GM23338 (cell line): ENCODE data around the gene PEX16. TPM values are rescaled to one million over a fixed set of nuclear protein-coding genes. Genes with fewer than 3 reads are reported as not detected.

Experiments
- ATAC-seq: fragments of 200-7000 bp; cut with Tn5 transposase; 3 replicates; pipeline ENCODE4 v1.9.1; 2020
- DNase-seq: peaks from one replicate; pipeline ENCODE4 v3.0.0-alpha.2; 2015; ENCODE audit warnings: low spot score
- H2AFZ ChIP-seq: fragments of 200-600 bp; sonication (generic); 2 replicates; pipeline ENCODE4 v1.8.0; 2016; ENCODE audit warnings: antibody characterized with exemption, mild to moderate bottlenecking, moderate library complexity
- H3F3A ChIP-seq: fragments of 200-600 bp; sonication (generic); replicated peaks from 2 replicates; pipeline ENCODE4 v1.8.0; 2017; ENCODE audit warnings: antibody characterized with exemption, mixed run types, low read depth
- H3K27ac ChIP-seq: fragments of 200-600 bp; sonication (generic); 2 replicates; pipeline ENCODE4 v1.6.1; 2016; ENCODE audit warnings: low read depth
- H3K27me3 ChIP-seq: fragments of 200-600 bp; sonication (generic); 2 replicates; pipeline ENCODE4 v1.8.0; 2016; ENCODE audit warnings: mild to moderate bottlenecking, mixed run types, moderate library complexity; ENCODE audit not compliant: insufficient read depth
- H3K36me3 ChIP-seq: fragments of 200-600 bp; sonication (generic); 2 replicates; pipeline ENCODE4 v1.8.0; 2016; ENCODE audit warnings: mild to moderate bottlenecking; ENCODE audit not compliant: insufficient read depth
- H3K4me1 ChIP-seq: fragments of 200-600 bp; sonication (generic); 2 replicates; pipeline ENCODE4 v1.8.0; 2016; ENCODE audit warnings: mild to moderate bottlenecking, moderate library complexity; ENCODE audit not compliant: insufficient read depth
- H3K4me2 ChIP-seq: fragments of 200-600 bp; sonication (generic); 2 replicates; pipeline ENCODE4 v1.7.1; 2017; ENCODE audit warnings: mixed run types
- H3K4me3 ChIP-seq: fragments of 200-600 bp; sonication (generic); 2 replicates; pipeline ENCODE4 v1.6.1; 2016; ENCODE audit warnings: mixed run types
- H3K79me2 ChIP-seq: fragments of 200-600 bp; sonication (generic); replicated peaks from 2 replicates; pipeline ENCODE4 v1.8.0; 2017; ENCODE audit warnings: mild to moderate bottlenecking; ENCODE audit not compliant: insufficient read depth
- H3K9me2 ChIP-seq: fragments of 200-600 bp; sonication (generic); 2 replicates; pipeline ENCODE4 v1.8.0; 2017; ENCODE audit not compliant: insufficient read depth
- H4K20me1 ChIP-seq: fragments of 200-600 bp; sonication (generic); replicated peaks from 2 replicates; pipeline ENCODE4 v1.8.0; 2017; ENCODE audit warnings: mild to moderate bottlenecking; ENCODE audit not compliant: insufficient read depth
- H3K27ac Mint-ChIP-seq: 2 replicates; pipeline ENCODE4 v1.8.0; 2020; ENCODE audit warnings: inconsistent platforms, mild to moderate bottlenecking, moderate library complexity, mixed read lengths
- H3K27me3 Mint-ChIP-seq: 3 replicates; pipeline ENCODE4 v1.8.0; 2022; ENCODE audit warnings: low read depth, mild to moderate bottlenecking, moderate library complexity, mixed read lengths, inconsistent platforms; ENCODE audit not compliant: insufficient read depth, poor library complexity
- H3K36me3 Mint-ChIP-seq: 3 replicates; pipeline ENCODE4 v1.8.0; 2021; ENCODE audit warnings: low read depth, mild to moderate bottlenecking, inconsistent platforms, moderate library complexity, mixed read lengths
- H3K4me1 Mint-ChIP-seq: 3 replicates; pipeline ENCODE4 v1.8.0; 2020; ENCODE audit warnings: mild to moderate bottlenecking, inconsistent platforms, mixed read lengths
- H3K4me3 Mint-ChIP-seq: 3 replicates; pipeline ENCODE4 v1.8.0; 2021; ENCODE audit warnings: moderate library complexity, mild to moderate bottlenecking, inconsistent platforms, mixed read lengths
- H3K9me3 Mint-ChIP-seq: 3 replicates; pipeline ENCODE4 v1.8.0; 2020; ENCODE audit warnings: moderate library complexity, mild to moderate bottlenecking, inconsistent platforms, mixed read lengths
- EZH2phosphoT487 ChIP-seq: fragments of 200-600 bp; sonication (generic); IDR thresholded peaks from one replicate; pipeline ENCODE4 v1.8.1; 2018; ENCODE audit warnings: antibody characterized with exemption; ENCODE audit not compliant: unreplicated experiment
- JUNB ChIP-seq: IDR thresholded peaks from one replicate; pipeline ENCODE4 v1.6.1; 2016; ENCODE audit warnings: antibody characterized with exemption; ENCODE audit not compliant: unreplicated experiment
- NANOG ChIP-seq: IDR thresholded peaks from 2 replicates; pipeline ENCODE4 v1.6.1; 2016; ENCODE audit warnings: antibody characterized with exemption, borderline replicate concordance
- POLR2AphosphoS5 ChIP-seq: IDR thresholded peaks from 2 replicates; pipeline ENCODE4 v1.6.1; 2016; ENCODE audit warnings: antibody characterized with exemption, low read depth
- STAT1 ChIP-seq: IDR thresholded peaks from one replicate; pipeline ENCODE4 v1.6.1; 2016; ENCODE audit warnings: antibody characterized with exemption; ENCODE audit not compliant: unreplicated experiment
- ZNF114 ChIP-seq: fragments of 250-450 bp; sonication (Bioruptor Pico); IDR thresholded peaks from 2 replicates; pipeline ENCODE4 v1.5.0; 2020; ENCODE audit warnings: mild to moderate bottlenecking, moderate library complexity
- ZNF331 ChIP-seq: fragments of 250-450 bp; sonication (Bioruptor Pico); IDR thresholded peaks from 2 replicates; pipeline ENCODE4 v1.5.0; 2020; ENCODE audit warnings: low read depth, mild to moderate bottlenecking, moderate library complexity
- polyA plus RNA-seq: library from polyadenylated mRNA; unstranded; fragments of >200 nt; fragmentation: Nextera tagmentation; extraction: Ambion mirVana; gene quantifications from 2 replicates; pipeline ENCODE4 v1.2.1, GENCODE V29; 2016
- total RNA-seq: library from RNA; depleted of rRNA; stranded (reverse); fragments of >200 nt; shearing (Covaris generic); gene quantifications from 2 replicates; pipeline ENCODE4 v1.2.3, GENCODE V29; 2014
- TF ChIP-seq, protein P1 (sequence below), 2 experiments: fragments of 200-600 bp in 1 of 2; sonication (generic) in 1 of 2; conservative IDR thresholded peaks; 2 replicates each; pipeline versions ENCODE4 v1.5.1 to v1.6.1; 2016 to 2017; ENCODE audit warnings: antibody characterized with exemption in 2 of 2, low read depth in 2 of 2, mild to moderate bottlenecking in 2 of 2, moderate library complexity in 1 of 2
- TF ChIP-seq, protein P2 (sequence below): IDR thresholded peaks from one replicate; pipeline ENCODE4 v1.6.1; 2018; ENCODE audit warnings: antibody characterized with exemption; ENCODE audit not compliant: unreplicated experiment
- TF ChIP-seq, protein P3 (sequence below): fragments of 250-450 bp; sonication (Bioruptor Pico); IDR thresholded peaks from 2 replicates; pipeline ENCODE4 v1.5.0; 2020; ENCODE audit warnings: mild to moderate bottlenecking, moderate library complexity

Gene PEX16
- total and polyA plus RNA-seq, 2 experiments from 2014 or later: 23.3 to 34.1 TPM

GRCh38 chr11:45939836-45940235, 22.2 kb upstream of the PEX16 start (continued):
- TF ChIP-seq, protein P1, sequence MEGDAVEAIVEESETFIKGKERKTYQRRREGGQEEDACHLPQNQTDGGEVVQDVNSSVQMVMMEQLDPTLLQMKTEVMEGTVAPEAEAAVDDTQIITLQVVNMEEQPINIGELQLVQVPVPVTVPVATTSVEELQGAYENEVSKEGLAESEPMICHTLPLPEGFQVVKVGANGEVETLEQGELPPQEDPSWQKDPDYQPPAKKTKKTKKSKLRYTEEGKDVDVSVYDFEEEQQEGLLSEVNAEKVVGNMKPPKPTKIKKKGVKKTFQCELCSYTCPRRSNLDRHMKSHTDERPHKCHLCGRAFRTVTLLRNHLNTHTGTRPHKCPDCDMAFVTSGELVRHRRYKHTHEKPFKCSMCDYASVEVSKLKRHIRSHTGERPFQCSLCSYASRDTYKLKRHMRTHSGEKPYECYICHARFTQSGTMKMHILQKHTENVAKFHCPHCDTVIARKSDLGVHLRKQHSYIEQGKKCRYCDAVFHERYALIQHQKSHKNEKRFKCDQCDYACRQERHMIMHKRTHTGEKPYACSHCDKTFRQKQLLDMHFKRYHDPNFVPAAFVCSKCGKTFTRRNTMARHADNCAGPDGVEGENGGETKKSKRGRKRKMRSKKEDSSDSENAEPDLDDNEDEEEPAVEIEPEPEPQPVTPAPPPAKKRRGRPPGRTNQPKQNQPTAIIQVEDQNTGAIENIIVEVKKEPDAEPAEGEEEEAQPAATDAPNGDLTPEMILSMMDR (conservative IDR thresholded peaks at IDR 0.05; ENCODE audit: low read depth in 2 of 2): no peak
- no peak for TF ChIP-seq POLR2AphosphoS5

- Mint-ChIP-seq H3K9me3 (no peaks in the 10 kb centered on the region), H3K4me1 (peaks cover 16% of the 10 kb centered on the region; the same call in 2 of the 3 replicates), H3K27me3 (peaks cover 1% of the 10 kb centered on the region), H3K27ac (no peak overlapping the region), H3K36me3 (peaks cover 10% of the 10 kb centered on the region), H3K4me3 (no peak overlapping the region)
- no peak overlapping the region for H3K4me2 ChIP-seq
- peak; percentile 62 for ATAC-seq
- H3K27ac ChIP-seq: peak overlapping the region; percentile 79; the same call in 1 of the 2 replicates
- 0 out of 2 replicates have a peak, but pooled peaks cover 3% of the 10 kb centered on the region for H3F3A ChIP-seq
- no peaks in the 10 kb centered on the region; the same call in 1 of the 2 replicates for H3K4me1 ChIP-seq
- TF ChIP-seq, protein P2, sequence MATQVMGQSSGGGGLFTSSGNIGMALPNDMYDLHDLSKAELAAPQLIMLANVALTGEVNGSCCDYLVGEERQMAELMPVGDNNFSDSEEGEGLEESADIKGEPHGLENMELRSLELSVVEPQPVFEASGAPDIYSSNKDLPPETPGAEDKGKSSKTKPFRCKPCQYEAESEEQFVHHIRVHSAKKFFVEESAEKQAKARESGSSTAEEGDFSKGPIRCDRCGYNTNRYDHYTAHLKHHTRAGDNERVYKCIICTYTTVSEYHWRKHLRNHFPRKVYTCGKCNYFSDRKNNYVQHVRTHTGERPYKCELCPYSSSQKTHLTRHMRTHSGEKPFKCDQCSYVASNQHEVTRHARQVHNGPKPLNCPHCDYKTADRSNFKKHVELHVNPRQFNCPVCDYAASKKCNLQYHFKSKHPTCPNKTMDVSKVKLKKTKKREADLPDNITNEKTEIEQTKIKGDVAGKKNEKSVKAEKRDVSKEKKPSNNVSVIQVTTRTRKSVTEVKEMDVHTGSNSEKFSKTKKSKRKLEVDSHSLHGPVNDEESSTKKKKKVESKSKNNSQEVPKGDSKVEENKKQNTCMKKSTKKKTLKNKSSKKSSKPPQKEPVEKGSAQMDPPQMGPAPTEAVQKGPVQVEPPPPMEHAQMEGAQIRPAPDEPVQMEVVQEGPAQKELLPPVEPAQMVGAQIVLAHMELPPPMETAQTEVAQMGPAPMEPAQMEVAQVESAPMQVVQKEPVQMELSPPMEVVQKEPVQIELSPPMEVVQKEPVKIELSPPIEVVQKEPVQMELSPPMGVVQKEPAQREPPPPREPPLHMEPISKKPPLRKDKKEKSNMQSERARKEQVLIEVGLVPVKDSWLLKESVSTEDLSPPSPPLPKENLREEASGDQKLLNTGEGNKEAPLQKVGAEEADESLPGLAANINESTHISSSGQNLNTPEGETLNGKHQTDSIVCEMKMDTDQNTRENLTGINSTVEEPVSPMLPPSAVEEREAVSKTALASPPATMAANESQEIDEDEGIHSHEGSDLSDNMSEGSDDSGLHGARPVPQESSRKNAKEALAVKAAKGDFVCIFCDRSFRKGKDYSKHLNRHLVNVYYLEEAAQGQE: no peak
- TF ChIP-seq EZH2phosphoT487 (no peak), ZNF114 (CRISPR knock-in tag) (no peak), NANOG (no peak), POLR2AphosphoS5 (no peak), ZNF331 (no peak), STAT1 (no peak), JUNB (no peak)
- TF ChIP-seq, protein P3, sequence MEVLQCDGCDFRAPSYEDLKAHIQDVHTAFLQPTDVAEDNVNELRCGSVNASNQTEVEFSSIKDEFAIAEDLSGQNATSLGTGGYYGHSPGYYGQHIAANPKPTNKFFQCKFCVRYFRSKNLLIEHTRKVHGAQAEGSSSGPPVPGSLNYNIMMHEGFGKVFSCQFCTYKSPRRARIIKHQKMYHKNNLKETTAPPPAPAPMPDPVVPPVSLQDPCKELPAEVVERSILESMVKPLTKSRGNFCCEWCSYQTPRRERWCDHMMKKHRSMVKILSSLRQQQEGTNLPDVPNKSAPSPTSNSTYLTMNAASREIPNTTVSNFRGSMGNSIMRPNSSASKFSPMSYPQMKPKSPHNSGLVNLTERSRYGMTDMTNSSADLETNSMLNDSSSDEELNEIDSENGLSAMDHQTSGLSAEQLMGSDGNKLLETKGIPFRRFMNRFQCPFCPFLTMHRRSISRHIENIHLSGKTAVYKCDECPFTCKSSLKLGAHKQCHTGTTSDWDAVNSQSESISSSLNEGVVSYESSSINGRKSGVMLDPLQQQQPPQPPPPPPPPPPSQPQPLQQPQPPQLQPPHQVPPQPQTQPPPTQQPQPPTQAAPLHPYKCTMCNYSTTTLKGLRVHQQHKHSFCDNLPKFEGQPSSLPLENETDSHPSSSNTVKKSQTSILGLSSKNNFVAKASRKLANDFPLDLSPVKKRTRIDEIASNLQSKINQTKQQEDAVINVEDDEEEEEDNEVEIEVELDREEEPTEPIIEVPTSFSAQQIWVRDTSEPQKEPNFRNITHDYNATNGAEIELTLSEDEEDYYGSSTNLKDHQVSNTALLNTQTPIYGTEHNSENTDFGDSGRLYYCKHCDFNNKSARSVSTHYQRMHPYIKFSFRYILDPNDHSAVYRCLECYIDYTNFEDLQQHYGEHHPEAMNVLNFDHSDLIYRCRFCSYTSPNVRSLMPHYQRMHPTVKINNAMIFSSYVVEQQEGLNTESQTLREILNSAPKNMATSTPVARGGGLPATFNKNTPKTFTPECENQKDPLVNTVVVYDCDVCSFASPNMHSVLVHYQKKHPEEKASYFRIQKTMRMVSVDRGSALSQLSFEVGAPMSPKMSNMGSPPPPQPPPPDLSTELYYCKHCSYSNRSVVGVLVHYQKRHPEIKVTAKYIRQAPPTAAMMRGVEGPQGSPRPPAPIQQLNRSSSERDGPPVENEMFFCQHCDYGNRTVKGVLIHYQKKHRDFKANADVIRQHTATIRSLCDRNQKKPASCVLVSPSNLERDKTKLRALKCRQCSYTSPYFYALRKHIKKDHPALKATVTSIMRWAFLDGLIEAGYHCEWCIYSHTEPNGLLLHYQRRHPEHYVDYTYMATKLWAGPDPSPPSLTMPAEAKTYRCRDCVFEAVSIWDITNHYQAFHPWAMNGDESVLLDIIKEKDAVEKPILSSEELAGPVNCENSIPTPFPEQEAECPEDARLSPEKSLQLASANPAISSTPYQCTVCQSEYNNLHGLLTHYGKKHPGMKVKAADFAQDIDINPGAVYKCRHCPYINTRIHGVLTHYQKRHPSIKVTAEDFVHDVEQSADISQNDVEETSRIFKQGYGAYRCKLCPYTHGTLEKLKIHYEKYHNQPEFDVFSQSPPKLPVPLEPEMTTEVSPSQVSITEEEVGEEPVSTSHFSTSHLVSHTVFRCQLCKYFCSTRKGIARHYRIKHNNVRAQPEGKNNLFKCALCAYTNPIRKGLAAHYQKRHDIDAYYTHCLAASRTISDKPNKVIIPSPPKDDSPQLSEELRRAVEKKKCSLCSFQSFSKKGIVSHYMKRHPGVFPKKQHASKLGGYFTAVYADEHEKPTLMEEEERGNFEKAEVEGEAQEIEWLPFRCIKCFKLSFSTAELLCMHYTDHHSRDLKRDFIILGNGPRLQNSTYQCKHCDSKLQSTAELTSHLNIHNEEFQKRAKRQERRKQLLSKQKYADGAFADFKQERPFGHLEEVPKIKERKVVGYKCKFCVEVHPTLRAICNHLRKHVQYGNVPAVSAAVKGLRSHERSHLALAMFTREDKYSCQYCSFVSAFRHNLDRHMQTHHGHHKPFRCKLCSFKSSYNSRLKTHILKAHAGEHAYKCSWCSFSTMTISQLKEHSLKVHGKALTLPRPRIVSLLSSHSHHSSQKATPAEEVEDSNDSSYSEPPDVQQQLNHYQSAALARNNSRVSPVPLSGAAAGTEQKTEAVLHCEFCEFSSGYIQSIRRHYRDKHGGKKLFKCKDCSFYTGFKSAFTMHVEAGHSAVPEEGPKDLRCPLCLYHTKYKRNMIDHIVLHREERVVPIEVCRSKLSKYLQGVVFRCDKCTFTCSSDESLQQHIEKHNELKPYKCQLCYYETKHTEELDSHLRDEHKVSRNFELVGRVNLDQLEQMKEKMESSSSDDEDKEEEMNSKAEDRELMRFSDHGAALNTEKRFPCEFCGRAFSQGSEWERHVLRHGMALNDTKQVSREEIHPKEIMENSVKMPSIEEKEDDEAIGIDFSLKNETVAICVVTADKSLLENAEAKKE (CRISPR knock-in tag): no peak
- TF ChIP-seq, protein P1 (conservative IDR thresholded peaks at IDR 0.05; ENCODE audit: low read depth in 2 of 2): no peak
- no peak overlapping the region for H2AFZ ChIP-seq
- no peaks in the 10 kb centered on the region; the same call in 1 of the 2 replicates for H4K20me1 ChIP-seq
- no peaks in the 10 kb centered on the region for H3K27me3 ChIP-seq
- no peaks in the 10 kb centered on the region for H3K9me2 ChIP-seq
- peak; percentile 42 for DNase-seq
- H3K36me3 ChIP-seq: peaks cover 11% of the 10 kb centered on the region; the same call in 1 of the 2 replicates
- no peak overlapping the region for H3K4me3 ChIP-seq
- 0 out of 2 replicates have a peak, but pooled peaks cover 2% of the 10 kb centered on the region for H3K79me2 ChIP-seq
Observed at GRCh38 chr11:45937916-45938315, 20.2 kb upstream of the PEX16 start.
